Skeletal muscle tissue (tissue), 4 donors: Measurements from ENCODE around the gene KLHL34. TPM values are rescaled to one million over a fixed set of nuclear protein-coding genes. Genes with fewer than 3 reads are reported as not detected.

Source experiments
- H3K27ac ChIP-seq: one replicate; pipeline ENCODE4 v1.7.0; 2013; ENCODE audit warnings: mild to moderate bottlenecking, low read depth, low read length, inconsistent platforms
- H3K27me3 ChIP-seq, 3 donors: one replicate each; pipeline ENCODE4 v1.7.0; 2013; ENCODE audit warnings: low read length in 3 of 3; ENCODE audit not compliant: control insufficient read depth in 3 of 3, insufficient read depth in 3 of 3
- H3K36me3 ChIP-seq, 3 donors: one replicate each; pipeline ENCODE4 v1.7.0; 2013; ENCODE audit warnings: low read length in 3 of 3; ENCODE audit not compliant: control insufficient read depth in 3 of 3, insufficient read depth in 3 of 3
- H3K4me1 ChIP-seq, 3 donors: one replicate each; pipeline ENCODE4 v1.7.0; 2013; ENCODE audit warnings: low read length in 3 of 3, mild to moderate bottlenecking in 3 of 3; ENCODE audit not compliant: control insufficient read depth in 3 of 3, insufficient read depth in 3 of 3
- H3K4me3 ChIP-seq, 3 donors: one replicate each; pipeline ENCODE4 v1.7.0; 2013; ENCODE audit warnings: low read length in 3 of 3
- H3K9ac ChIP-seq, 3 donors: one replicate each; pipeline ENCODE4 v1.7.0; 2013; ENCODE audit warnings: low read length in 3 of 3, mild to moderate bottlenecking in 3 of 3, moderate library complexity in 2 of 3, low read depth in 1 of 3
- H3K9me3 ChIP-seq, 3 donors: one replicate each; pipeline ENCODE4 v1.7.0; 2013; ENCODE audit warnings: low read length in 3 of 3; ENCODE audit not compliant: control insufficient read depth in 3 of 3
- total RNA-seq: library from RNA; depleted of rRNA; stranded (reverse); fragments of >200 nt; gene quantifications from one replicate; pipeline ENCODE4 v1.2.3, GENCODE V29; 2014
- donor health status: Osteomylitis.

The KLHL34 gene
- total RNA-seq, 1 donor from 2014 or later, result under 0.01 TPM

GRCh38 chrX:21657318-21658151 lies 595 bp downstream of the KLHL34 start:
- Histone ChIP-seq H3K9ac (peak overlapping the region; percentile 65 to 91 (median 78)), H3K9me3 (no peaks in the 10 kb centered on the region), H3K27me3 (no peaks in the 10 kb centered on the region), H3K4me3 (peak overlapping the region; percentile 38 to 76 (median 60)), H3K36me3 (peaks cover 0 to 7% (median 0%) of the 10 kb centered on the region in 3 donors), H3K4me1 (peaks cover 0 to 15% (median 6%) of the 10 kb centered on the region in 3 donors), H3K27ac (peak overlapping the region; percentile 89)

GRCh38 chrX:21656587-21657317 lies 1.4 kb downstream of the KLHL34 start:
- peaks cover 0 to 11% (median 2%) of the 10 kb centered on the region in 3 donors for H3K4me1 ChIP-seq
- peaks cover 0 to 7% (median 0%) of the 10 kb centered on the region in 3 donors for H3K36me3 ChIP-seq
- H3K27me3 ChIP-seq, result no peaks in the 10 kb centered on the region
- peak overlapping the region in 1 of 3 donors; percentile 71 for H3K9ac ChIP-seq
- peak overlapping the region; percentile 89 for H3K27ac ChIP-seq
- H3K9me3 ChIP-seq, result no peaks in the 10 kb centered on the region
- H3K4me3 ChIP-seq, result peak overlapping the region in 2 of 3 donors; percentile 60 to 76

GRCh38 chrX:21655901-21656586 lies 2.1 kb downstream of the KLHL34 start:
- Histone ChIP-seq H3K36me3 (peaks cover 0 to 7% (median 0%) of the 10 kb centered on the region in 3 donors), H3K4me3 (peak overlapping the region in 2 of 3 donors; percentile 60 to 76), H3K27ac (peak overlapping the region; percentile 49), H3K9me3 (no peaks in the 10 kb centered on the region), H3K9ac (peak overlapping the region in 1 of 3 donors; percentile 71), H3K27me3 (no peaks in the 10 kb centered on the region), H3K4me1 (peaks cover 0 to 6% (median 0%) of the 10 kb centered on the region in 3 donors)

GRCh38 chrX:21645886-21646285 lies 12.2 kb downstream of the KLHL34 start:
- Histone ChIP-seq H3K9ac (no peak overlapping the region), H3K27ac (no peak overlapping the region), H3K9me3 (no peaks in the 10 kb centered on the region), H3K4me1 (no peaks in the 10 kb centered on the region), H3K4me3 (no peak overlapping the region), H3K27me3 (no peaks in the 10 kb centered on the region), H3K36me3 (no peaks in the 10 kb centered on the region)

- no peaks in the 10 kb centered on the region for H3K9me3 ChIP-seq
- H3K9ac ChIP-seq, result no peak overlapping the region
- no peaks in the 10 kb centered on the region for H3K4me1 ChIP-seq
- no peak overlapping the region for H3K4me3 ChIP-seq
- no peak overlapping the region for H3K27ac ChIP-seq
- no peaks in the 10 kb centered on the region for H3K36me3 ChIP-seq
- H3K27me3 ChIP-seq, result no peaks in the 10 kb centered on the region
These were observed 12.7 kb downstream of the KLHL34 start for GRCh38 chrX:21645431-21645830.

GRCh38 chrX:21639775-21640174 lies 18.4 kb downstream of the KLHL34 start:
- no peaks in the 10 kb centered on the region for H3K36me3 ChIP-seq
- H3K27me3 ChIP-seq, result no peaks in the 10 kb centered on the region
- no peak overlapping the region for H3K4me3 ChIP-seq
- no peaks in the 10 kb centered on the region for H3K4me1 ChIP-seq
- no peak overlapping the region for H3K27ac ChIP-seq
- no peaks in the 10 kb centered on the region for H3K9me3 ChIP-seq
- no peak overlapping the region for H3K9ac ChIP-seq

GRCh38 chrX:21638311-21638710 lies 19.8 kb downstream of the KLHL34 start:
- Histone ChIP-seq H3K27ac (no peak overlapping the region), H3K4me1 (no peaks in the 10 kb centered on the region), H3K4me3 (no peak overlapping the region), H3K36me3 (no peaks in the 10 kb centered on the region), H3K27me3 (no peaks in the 10 kb centered on the region), H3K9ac (no peak overlapping the region), H3K9me3 (no peaks in the 10 kb centered on the region)

GRCh38 chrX:21632027-21632426 lies 26.1 kb downstream of the KLHL34 start:
- no peak overlapping the region for H3K27ac ChIP-seq
- no peaks in the 10 kb centered on the region for H3K27me3 ChIP-seq
- no peaks in the 10 kb centered on the region for H3K4me1 ChIP-seq
- H3K4me3 ChIP-seq, result no peak overlapping the region
- H3K36me3 ChIP-seq, result no peaks in the 10 kb centered on the region
- H3K9ac ChIP-seq, result no peak overlapping the region
- no peaks in the 10 kb centered on the region for H3K9me3 ChIP-seq

GRCh38 chrX:21623778-21624501 lies 34.2 kb downstream of the KLHL34 start:
- H3K9me3 ChIP-seq, result no peaks in the 10 kb centered on the region
- H3K36me3 ChIP-seq, result no peaks in the 10 kb centered on the region
- no peaks in the 10 kb centered on the region for H3K27me3 ChIP-seq
- no peak overlapping the region for H3K4me3 ChIP-seq
- no peak overlapping the region for H3K27ac ChIP-seq
- no peaks in the 10 kb centered on the region for H3K4me1 ChIP-seq
- H3K9ac ChIP-seq, result no peak overlapping the region
